ENCODE results near the gene SYT9.

- no peak for TF ChIP-seq EZH2 (IDR thresholded peaks at IDR 0.05)
- no peak for TF ChIP-seq POLR2AphosphoS5 (IDR thresholded peaks at IDR 0.05; ENCODE audit: borderline replicate concordance, low read depth, low read length)
Observed at GRCh38 chr11:7485186-7486097, 233.7 kb downstream of the SYT9 start, which contains the start of gene OLFML1.
